ENCODE measurements around the gene CIT. TPM values are rescaled to one million over a fixed set of nuclear protein-coding genes. Genes with fewer than 3 reads are reported as not detected.

The CIT gene
- total RNA-seq, 2 experiments from 2014 or later, result 87.0 to 97.8 TPM

GRCh38 chr12:119840582-119840981 lies 36.5 kb downstream of the CIT start:
- DNase-seq (no peak), ATAC-seq (ENCODE audit: low read depth) (no peak)
- no peaks in the 10 kb centered on the region for H3K27me3 Mint-ChIP-seq
- H3K36me3 Mint-ChIP-seq, result peaks cover 70% of the 10 kb centered on the region
- H3K4me1 Mint-ChIP-seq, result peaks cover 5% of the 10 kb centered on the region
- POLR2A ChIA-PET, result no interaction called here
- no peak overlapping the region for H3K27ac Mint-ChIP-seq
- no peak overlapping the region for H3K4me3 Mint-ChIP-seq
- peaks cover 11% of the 10 kb centered on the region for H3K9me3 Mint-ChIP-seq

- Mint-ChIP-seq H3K4me3 (no peak overlapping the region), H3K27ac (no peak overlapping the region), H3K36me3 (peaks cover 72% of the 10 kb centered on the region), H3K4me1 (peaks cover 6% of the 10 kb centered on the region), H3K9me3 (peaks cover 11% of the 10 kb centered on the region), H3K27me3 (no peaks in the 10 kb centered on the region)
- ATAC-seq (ENCODE audit: low read depth) (no peak), DNase-seq (no peak)
- POLR2A ChIA-PET, result no interaction called here
Measured at GRCh38 chr12:119840168-119840567, 37.0 kb downstream of the CIT start.

GRCh38 chr12:119838826-119839600 lies 38.1 kb downstream of the CIT start:
- no peak overlapping the region for H3K4me3 Mint-ChIP-seq
- H3K4me1 Mint-ChIP-seq, result peaks cover 6% of the 10 kb centered on the region
- peaks cover 66% of the 10 kb centered on the region for H3K36me3 Mint-ChIP-seq
- DNase-seq, result no peak
- ATAC-seq (ENCODE audit: low read depth), result no peak
- POLR2A ChIA-PET, result no interaction called here
- H3K9me3 Mint-ChIP-seq, result peaks cover 11% of the 10 kb centered on the region
- no peak overlapping the region for H3K27ac Mint-ChIP-seq
- H3K27me3 Mint-ChIP-seq, result no peaks in the 10 kb centered on the region

GRCh38 chr12:119836781-119837180 lies 40.3 kb downstream of the CIT start:
- DNase-seq (no peak), ATAC-seq (ENCODE audit: low read depth) (no peak)
- no peaks in the 10 kb centered on the region for H3K27me3 Mint-ChIP-seq
- H3K36me3 Mint-ChIP-seq, result peaks cover 58% of the 10 kb centered on the region
- peaks cover 5% of the 10 kb centered on the region for H3K9me3 Mint-ChIP-seq
- H3K27ac Mint-ChIP-seq, result no peak overlapping the region
- no peak overlapping the region for H3K4me3 Mint-ChIP-seq
- H3K4me1 Mint-ChIP-seq, result peaks cover 1% of the 10 kb centered on the region
- POLR2A ChIA-PET, result no interaction called here

- ATAC-seq (ENCODE audit: low read depth) (no peak), DNase-seq (no peak)
- H3K27me3 Mint-ChIP-seq, result no peaks in the 10 kb centered on the region
- H3K4me3 Mint-ChIP-seq, result no peak overlapping the region
- H3K36me3 Mint-ChIP-seq, result peaks cover 53% of the 10 kb centered on the region
- POLR2A ChIA-PET, result no interaction called here
- peaks cover 1% of the 10 kb centered on the region for H3K4me1 Mint-ChIP-seq
- H3K9me3 Mint-ChIP-seq, result no peaks in the 10 kb centered on the region
- no peak overlapping the region for H3K27ac Mint-ChIP-seq
Measured at GRCh38 chr12:119835068-119835467, 42.1 kb downstream of the CIT start.

- no peaks in the 10 kb centered on the region for H3K27me3 Mint-ChIP-seq
- H3K36me3 Mint-ChIP-seq, result peaks cover 64% of the 10 kb centered on the region
- no peaks in the 10 kb centered on the region for H3K4me1 Mint-ChIP-seq
- peaks cover 3% of the 10 kb centered on the region for H3K9me3 Mint-ChIP-seq
- ATAC-seq (ENCODE audit: low read depth), result no peak
- no peak overlapping the region for H3K4me3 Mint-ChIP-seq
- no peak for DNase-seq
- POLR2A ChIA-PET, result no interaction called here
- H3K27ac Mint-ChIP-seq, result no peak overlapping the region
Measured at GRCh38 chr12:119829439-119829838, 47.7 kb downstream of the CIT start.

- Mint-ChIP-seq H3K36me3 (peaks cover 57% of the 10 kb centered on the region), H3K27me3 (no peaks in the 10 kb centered on the region), H3K9me3 (peaks cover 3% of the 10 kb centered on the region), H3K4me1 (no peaks in the 10 kb centered on the region), H3K27ac (no peak overlapping the region), H3K4me3 (no peak overlapping the region)
- ATAC-seq (ENCODE audit: low read depth), result no peak
- no peak for DNase-seq
- POLR2A ChIA-PET, result no interaction called here
Measured at GRCh38 chr12:119828300-119828699, 48.8 kb downstream of the CIT start.

GRCh38 chr12:119827760-119828159 lies 49.4 kb downstream of the CIT start:
- POLR2A ChIA-PET, result no interaction called here
- no peaks in the 10 kb centered on the region for H3K27me3 Mint-ChIP-seq
- no peak overlapping the region for H3K27ac Mint-ChIP-seq
- H3K36me3 Mint-ChIP-seq, result peaks cover 58% of the 10 kb centered on the region
- DNase-seq, result no peak
- peaks cover 3% of the 10 kb centered on the region for H3K9me3 Mint-ChIP-seq
- no peak for ATAC-seq (ENCODE audit: low read depth)
- H3K4me3 Mint-ChIP-seq, result no peak overlapping the region
- no peaks in the 10 kb centered on the region for H3K4me1 Mint-ChIP-seq

- DNase-seq (no peak), ATAC-seq (ENCODE audit: low read depth) (no peak)
- H3K4me1 Mint-ChIP-seq, result no peaks in the 10 kb centered on the region
- H3K27me3 Mint-ChIP-seq, result no peaks in the 10 kb centered on the region
- no peak overlapping the region for H3K27ac Mint-ChIP-seq
- peaks cover 57% of the 10 kb centered on the region for H3K36me3 Mint-ChIP-seq
- no peak overlapping the region for H3K4me3 Mint-ChIP-seq
- POLR2A ChIA-PET, result interaction anchor here (0.6 to 0.7 kb wide), 3 partner anchors 15 to 375 kb away, joined by 3 to 4 read pairs (median 3); no protein-coding TSS in a partner anchor
- H3K9me3 Mint-ChIP-seq, result peaks cover 3% of the 10 kb centered on the region
Measured at GRCh38 chr12:119826661-119827445, 50.3 kb downstream of the CIT start.

- Mint-ChIP-seq H3K27me3 (no peaks in the 10 kb centered on the region), H3K4me1 (no peaks in the 10 kb centered on the region), H3K9me3 (peaks cover 3% of the 10 kb centered on the region), H3K27ac (no peak overlapping the region), H3K4me3 (no peak overlapping the region), H3K36me3 (peaks cover 53% of the 10 kb centered on the region)
- DNase-seq (no peak), ATAC-seq (ENCODE audit: low read depth) (no peak)
- POLR2A ChIA-PET, result no interaction called here
Measured at GRCh38 chr12:119825262-119825661, 51.9 kb downstream of the CIT start.

GRCh38 chr12:119822046-119822445 lies 55.1 kb downstream of the CIT start:
- Mint-ChIP-seq H3K27me3 (no peaks in the 10 kb centered on the region), H3K36me3 (peaks cover 48% of the 10 kb centered on the region), H3K4me3 (no peak overlapping the region), H3K9me3 (no peaks in the 10 kb centered on the region), H3K27ac (no peak overlapping the region), H3K4me1 (no peaks in the 10 kb centered on the region)
- POLR2A ChIA-PET, result no interaction called here
- DNase-seq (no peak), ATAC-seq (ENCODE audit: low read depth) (no peak)

GRCh38 chr12:119819322-119819721 lies 57.8 kb downstream of the CIT start:
- no peaks in the 10 kb centered on the region for H3K9me3 Mint-ChIP-seq
- H3K27me3 Mint-ChIP-seq, result no peaks in the 10 kb centered on the region
- no peaks in the 10 kb centered on the region for H3K4me1 Mint-ChIP-seq
- ATAC-seq (ENCODE audit: low read depth) (no peak), DNase-seq (no peak)
- no peak overlapping the region for H3K27ac Mint-ChIP-seq
- H3K36me3 Mint-ChIP-seq, result peaks cover 45% of the 10 kb centered on the region
- no peak overlapping the region for H3K4me3 Mint-ChIP-seq
- POLR2A ChIA-PET, result no interaction called here

GRCh38 chr12:119817546-119818343 lies 59.4 kb downstream of the CIT start:
- POLR2A ChIA-PET, result no interaction called here
- no peak for ATAC-seq (ENCODE audit: low read depth)
- H3K27me3 Mint-ChIP-seq, result no peaks in the 10 kb centered on the region
- no peak overlapping the region for H3K4me3 Mint-ChIP-seq
- H3K9me3 Mint-ChIP-seq, result no peaks in the 10 kb centered on the region
- no peak for DNase-seq
- peaks cover 54% of the 10 kb centered on the region for H3K36me3 Mint-ChIP-seq
- no peaks in the 10 kb centered on the region for H3K4me1 Mint-ChIP-seq
- no peak overlapping the region for H3K27ac Mint-ChIP-seq
